Measurements from ENCODE around the gene NMUR1.

The NMUR1 gene

DNA sequence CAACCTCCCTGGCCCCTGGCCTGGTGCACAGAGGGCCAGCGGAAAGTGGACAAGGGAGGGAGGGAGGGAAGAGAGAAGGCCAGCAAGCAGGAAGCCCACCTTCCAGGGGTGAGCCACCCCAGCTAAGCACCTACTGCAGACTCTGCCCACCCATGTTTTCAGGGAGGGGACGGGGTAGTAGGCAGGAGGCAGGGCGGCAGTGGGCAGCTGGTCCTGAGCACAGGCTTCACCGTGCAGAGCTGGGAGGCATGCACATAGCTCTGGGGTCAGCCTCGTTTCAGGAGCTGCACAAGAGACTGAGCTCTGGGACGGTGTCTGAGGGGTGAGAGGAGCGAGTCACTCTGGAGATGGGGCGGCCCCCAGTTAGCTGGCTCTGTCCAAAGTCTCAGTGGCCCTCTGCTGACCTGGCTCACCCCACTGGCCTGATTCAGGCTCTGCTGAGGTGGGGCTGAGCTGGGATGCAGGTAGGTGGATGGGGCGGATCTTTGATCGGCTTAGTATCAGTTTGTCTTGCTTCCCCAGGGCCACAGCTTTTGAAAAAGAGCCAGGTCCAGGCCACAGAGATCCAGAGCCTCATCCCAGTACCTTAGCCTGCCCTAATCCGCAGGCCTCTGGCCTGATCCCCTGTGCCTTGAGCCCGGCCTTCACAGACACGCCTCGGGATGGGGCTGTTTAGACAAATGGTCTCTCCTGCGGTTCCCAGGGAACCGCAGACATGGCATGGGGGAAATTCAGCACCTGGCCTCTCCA, 3.7 kb downstream of the NMUR1 start:
- no peak for DNase-seq (ENCODE audit: low read depth, low spot score)

- DNase-seq (ENCODE audit: low read depth, low spot score) = no peak
Observed at GRCh38 chr2:231525248-231526163, 4.7 kb downstream of the NMUR1 start.

GRCh38 chr2:231524477-231525247, 5.6 kb downstream of the NMUR1 start:
- no peak for DNase-seq (ENCODE audit: low read depth, low spot score)

DNA sequence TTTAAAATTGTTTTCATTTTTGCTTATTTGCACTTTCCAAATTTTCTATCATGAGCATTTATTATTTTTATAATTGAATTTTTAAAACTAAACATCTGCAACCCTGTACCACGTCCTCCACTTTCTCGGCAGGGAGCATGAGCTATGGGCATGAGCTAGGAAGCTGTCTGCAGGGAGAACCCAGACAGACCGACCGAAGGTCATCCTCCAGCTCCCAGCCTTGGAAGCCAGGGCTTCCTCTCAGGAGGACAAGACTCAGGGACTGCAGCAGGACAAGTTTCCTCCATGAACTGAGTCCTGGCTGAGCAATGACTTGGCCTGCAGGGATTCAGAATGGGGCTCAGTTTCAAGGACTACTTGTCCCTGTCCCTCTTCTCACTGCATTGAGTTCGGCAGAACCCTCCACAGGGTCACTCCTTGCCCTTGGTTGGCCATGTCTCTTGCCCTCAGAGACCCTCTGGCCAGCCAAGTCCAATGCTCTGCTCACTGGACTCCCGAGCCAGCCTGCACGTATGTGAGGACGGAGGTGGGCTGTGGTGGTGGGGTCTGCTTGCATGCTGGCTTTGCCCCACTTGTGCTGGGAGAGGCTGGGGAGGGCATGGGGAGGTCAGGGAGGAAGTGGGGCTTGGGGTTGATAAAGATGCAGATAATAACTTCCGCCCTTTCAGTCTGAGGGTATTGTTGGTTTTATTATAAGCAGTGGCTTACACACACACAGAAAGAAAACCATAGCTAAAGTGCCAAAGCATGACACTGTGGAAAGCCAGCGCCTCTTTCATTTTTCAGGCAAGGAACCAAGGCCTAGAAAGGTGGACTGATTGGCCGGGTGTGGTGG, 6.6 kb downstream of the NMUR1 start:
- no peak for DNase-seq (ENCODE audit: low read depth, low spot score)

- DNase-seq (ENCODE audit: low read depth, low spot score) = no peak
Observed at GRCh38 chr2:231522418-231523180, 7.6 kb downstream of the NMUR1 start.

GRCh38 chr2:231521443-231521842, 8.8 kb downstream of the NMUR1 start:
- DNase-seq (ENCODE audit: low read depth, low spot score) = no peak

GRCh38 chr2:231519975-231520555, 10.2 kb downstream of the NMUR1 start:
- no peak for DNase-seq (ENCODE audit: low read depth, low spot score)

- no peak for DNase-seq (ENCODE audit: low read depth, low spot score)
Observed at GRCh38 chr2:231518771-231519170, 11.5 kb downstream of the NMUR1 start.

DNA sequence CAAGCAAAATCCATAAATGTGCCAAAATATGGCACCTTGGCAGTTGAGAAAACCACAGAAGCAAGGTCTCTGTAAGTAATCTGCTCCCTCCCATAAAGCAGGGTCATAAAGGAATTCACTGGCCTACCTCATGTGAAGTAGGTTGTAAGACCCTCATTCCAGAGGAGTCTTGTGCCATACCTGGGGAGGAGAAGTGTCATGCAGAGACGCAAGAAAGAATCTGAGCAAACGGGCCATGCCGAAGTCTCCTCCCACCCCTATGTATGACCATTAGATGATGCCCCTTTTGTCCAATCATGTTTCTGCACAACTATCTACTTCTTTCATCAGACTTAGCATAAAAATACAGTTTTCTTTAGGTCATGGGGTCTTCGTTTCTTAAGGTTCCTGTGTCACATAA, 14.6 kb downstream of the NMUR1 start:
- no peak for DNase-seq (ENCODE audit: low read depth, low spot score)

DNA sequence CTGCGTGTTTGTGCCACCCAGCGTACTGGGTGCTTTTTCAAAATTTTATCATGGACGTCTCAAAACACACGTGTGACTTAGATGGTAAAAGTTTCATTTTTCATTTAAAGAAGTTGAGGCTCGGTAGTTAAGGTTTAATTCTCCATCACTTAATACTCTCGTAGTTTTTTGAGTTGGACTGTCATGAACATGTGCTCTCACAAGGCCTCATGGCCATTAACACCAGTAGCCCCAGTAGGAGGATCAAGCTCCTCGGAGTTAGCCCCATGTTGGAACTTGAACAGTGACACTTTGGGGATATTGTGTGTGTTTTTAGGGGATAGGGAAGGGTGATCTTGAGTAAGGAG, 15.3 kb downstream of the NMUR1 start:
- no peak for DNase-seq (ENCODE audit: low read depth, low spot score)

- DNase-seq (ENCODE audit: low read depth, low spot score) = peak; percentile 94
Observed at GRCh38 chr2:231514225-231514950, 15.9 kb downstream of the NMUR1 start.

GRCh38 chr2:231513746-231514224, 16.5 kb downstream of the NMUR1 start:
- no peak for DNase-seq (ENCODE audit: low read depth, low spot score)

- DNase-seq (ENCODE audit: low read depth, low spot score) = no peak
Observed at GRCh38 chr2:231512222-231512621, 18.0 kb downstream of the NMUR1 start.

DNA sequence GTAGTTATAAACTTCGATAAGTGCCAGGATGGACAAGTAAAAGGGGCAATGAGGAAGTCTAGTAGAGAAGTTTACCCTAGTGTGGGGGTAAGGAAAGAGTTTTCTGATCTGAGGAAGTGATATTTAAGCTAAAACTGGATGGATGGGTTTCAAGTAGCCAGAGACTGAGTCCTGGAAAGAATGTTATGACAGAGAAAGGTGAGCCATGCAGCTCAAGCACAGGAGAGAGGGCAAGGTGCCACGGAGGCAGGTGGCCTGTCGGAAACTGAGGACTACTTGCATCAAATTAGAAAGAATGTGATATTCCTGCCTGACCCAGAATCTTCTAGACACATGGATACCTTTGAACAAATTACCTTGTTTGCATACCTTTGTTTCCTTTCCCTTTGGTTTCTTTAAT, 26.5 kb downstream of the NMUR1 start:
- DNase-seq (ENCODE audit: low read depth, low spot score) = no peak

- no peak for DNase-seq (ENCODE audit: low read depth, low spot score)
Observed at GRCh38 chr2:231502596-231502995, 27.6 kb downstream of the NMUR1 start.

- no peak for DNase-seq (ENCODE audit: low read depth, low spot score)
Observed at GRCh38 chr2:231497651-231498050, 32.6 kb downstream of the NMUR1 start.

DNA sequence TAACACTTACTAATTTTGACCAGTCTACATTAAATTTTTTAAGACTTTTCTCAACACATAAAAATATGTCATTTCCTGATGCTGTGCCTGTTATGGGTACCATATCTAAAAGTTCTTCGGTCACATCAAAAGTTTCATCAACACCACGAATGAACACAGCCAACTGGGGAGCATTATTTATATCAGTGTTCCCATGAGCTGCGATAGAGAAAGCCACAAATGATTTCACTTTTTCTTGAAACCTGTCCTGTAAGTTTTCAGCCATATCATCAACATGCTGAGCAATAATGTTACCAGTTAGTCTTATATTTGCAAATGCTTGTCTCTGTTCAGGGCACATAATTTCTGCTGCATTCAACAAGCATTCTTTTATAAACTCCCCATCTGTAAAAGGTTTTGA, 35.6 kb downstream of the NMUR1 start:
- no peak for DNase-seq (ENCODE audit: low read depth, low spot score)

- no peak for DNase-seq (ENCODE audit: low read depth, low spot score)
Observed at GRCh38 chr2:231490801-231491200, 39.4 kb downstream of the NMUR1 start.

DNA sequence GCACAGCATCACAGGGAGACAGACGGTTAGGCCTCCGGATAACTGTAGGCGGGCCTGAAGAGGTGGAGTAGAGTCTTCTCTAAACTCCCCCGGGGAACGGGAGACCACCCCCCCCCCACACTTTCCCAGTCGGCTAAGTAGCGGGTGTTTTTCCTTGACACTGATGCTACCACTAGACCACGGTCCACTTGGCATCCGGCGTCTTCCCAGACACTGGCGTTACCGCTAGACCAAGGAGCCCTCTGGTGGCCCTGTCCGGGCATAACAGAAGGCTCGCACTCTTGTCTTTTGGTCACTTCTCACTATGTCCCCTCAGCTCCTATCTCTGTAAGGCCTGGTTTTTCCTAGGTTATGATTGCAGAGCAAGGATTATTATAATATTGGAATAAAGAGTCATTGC, 40.3 kb downstream of the NMUR1 start:
- DNase-seq (ENCODE audit: low read depth, low spot score) = no peak
